ENCODE data around the gene ADGRA1. TPM values are rescaled to one million over a fixed set of nuclear protein-coding genes. Genes with fewer than 3 reads are reported as not detected.

Gene ADGRA1
- total and polyA plus RNA-seq, 10 of the 15 experiments (the other 5 are each of a cell fraction or from before 2014, with no cell fraction given) = not detected

DNA sequence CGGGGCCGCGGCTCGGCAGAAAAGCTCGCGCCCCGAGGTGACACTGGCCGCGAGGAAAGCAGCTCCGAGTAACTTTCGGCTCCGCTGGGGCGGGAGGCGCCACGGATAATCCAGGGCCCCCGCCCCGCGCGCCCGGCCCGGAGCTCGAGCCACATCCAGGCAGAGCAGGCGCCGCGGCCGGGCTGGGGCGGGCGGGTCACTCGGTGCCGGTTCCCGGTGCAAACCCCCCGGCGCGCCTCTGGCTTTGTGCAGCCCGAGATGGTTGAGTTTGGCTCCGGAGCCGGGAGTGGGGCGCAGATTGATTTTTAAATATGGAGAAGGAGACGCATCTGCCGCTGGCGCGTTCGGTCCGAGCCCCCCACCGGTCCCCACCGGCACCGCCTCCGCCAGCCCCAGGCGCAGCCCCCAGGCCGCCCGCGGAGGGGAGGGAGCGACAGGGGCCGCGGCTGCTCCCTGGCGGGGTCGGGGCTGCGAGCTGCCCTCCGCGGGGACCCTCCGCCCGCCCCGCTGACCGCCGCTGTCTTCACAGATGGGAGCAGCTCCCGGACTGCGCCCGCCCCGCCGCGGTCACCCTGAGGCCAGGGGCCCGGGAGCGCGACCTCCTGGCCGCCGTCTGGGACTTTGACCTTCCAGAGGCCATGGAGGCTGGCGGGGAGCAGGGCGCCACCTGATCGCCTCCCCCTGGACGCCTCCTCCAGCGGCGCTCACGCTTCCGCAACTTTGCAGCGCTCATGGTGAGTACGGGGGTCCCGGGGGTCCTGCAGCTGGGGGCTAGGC, 643 bp downstream of the ADGRA1 start:
- RAD21 ChIA-PET (ENCODE audit: unreplicated experiment) = no interaction called here
- SMC1A ChIA-PET (ENCODE audit: uncharacterized antibody, unreplicated experiment) = no interaction called here

More for the DNA sequence above, 643 bp downstream of the ADGRA1 start:
- 35% methylated on average over 49 of the region's 87 CpGs for WGBS (ENCODE audit: insufficient coverage, insufficient replicate concordance, low lambda C conversion rate, missing lambda C conversion rate)
- Histone ChIP-seq H3K4me2 (ENCODE audit: control insufficient read depth, insufficient read depth) (no peak overlapping the region), H3K9ac (ENCODE audit: control insufficient read depth, insufficient read depth, low read length) (no peak overlapping the region), H3K4me1 (ENCODE audit: control insufficient read depth, insufficient read depth, low read length) (no peaks in the 10 kb centered on the region), H2AFZ (ENCODE audit: control insufficient read depth, low read depth, low read length) (no peak overlapping the region), H3K36me3 (ENCODE audit: control insufficient read depth in 2 of 2, insufficient read depth in 2 of 2, low read length in 1 of 2) (no peaks in the 10 kb centered on the region), H4K20me1 (ENCODE audit: control insufficient read depth, insufficient read depth) (no peaks in the 10 kb centered on the region), H3K4me3 (no peak overlapping the region), H3K27ac (ENCODE audit: control insufficient read depth, insufficient read depth) (no peak overlapping the region), H3K79me2 (ENCODE audit: control insufficient read depth, insufficient read depth, low read length) (no peaks in the 10 kb centered on the region), H3K9me3 (replicated peaks; ENCODE audit: control insufficient read depth, insufficient read depth, low read length) (no peaks in the 10 kb centered on the region), H3K27me3 (replicated peaks in 1 of 2; ENCODE audit: control insufficient read depth in 2 of 2, insufficient read depth in 2 of 2, low read length in 1 of 2) (no peaks in the 10 kb centered on the region)
- TF ChIP-seq FOXM1 (IDR thresholded peaks at IDR 0.05; ENCODE audit: low read depth, low read length) (no peak), YBX1 (IDR thresholded peaks at IDR 0.05) (no peak), SMARCA5 (IDR thresholded peaks at IDR 0.05) (no peak), TCF12 (IDR thresholded peaks at IDR 0.05; ENCODE audit: low read depth, low read length) (no peak), ZBTB33 (IDR thresholded peaks at IDR 0.05) (no peak), JUND (IDR thresholded peaks at IDR 0.05; ENCODE audit: low read depth, low read length) (no peak)
- POLR2A ChIA-PET = no interaction called here
- ATAC-seq = no peak
- CTCF ChIA-PET = no interaction called here
- no TSS peak for BruUV-seq (replicated peaks)
- in situ Hi-C loops (cut with MboI) (no loop called here), intact Hi-C loops (cut with micrococcal nuclease; ENCODE audit: unreplicated experiment) (no loop called here)
- no peak for FAIRE-seq
- no peak for DNase-seq (ENCODE audit: low read depth, low spot score)
